Gastrocnemius medialis (tissue), 4 donors: ENCODE results near the gene ESPL1. TPM values are rescaled to one million over a fixed set of nuclear protein-coding genes. Genes with fewer than 3 reads are reported as not detected.

Experiments
- ATAC-seq, 2 donors: fragments of 150-250 bp; one replicate each; pipeline ENCODE4 v1.9.1; 2016
- DNase-seq, 2 donors: peaks; one replicate each; pipeline ENCODE4 v3.0.0-alpha.2; 2019
- H3K27ac ChIP-seq, 4 donors: fragments of 200-600 bp; sonication (generic); 1 replicate in 1 of 4; 2 replicates in 3 of 4; pipeline ENCODE4 v1.5.1; 2016 to 2018; ENCODE audit warnings: mild to moderate bottlenecking in 2 of 4, moderate library complexity in 1 of 4
- H3K27me3 ChIP-seq, 3 donors: fragments of 200-600 bp; sonication (generic) in 2 of 3; 1 replicate in 1 of 3; 2 replicates in 2 of 3; pipeline versions ENCODE4 v1.5.1 to v1.6.0; 2016 to 2019; ENCODE audit warnings: mild to moderate bottlenecking in 1 of 3, moderate library complexity in 1 of 3
- H3K36me3 ChIP-seq, 2 donors: fragments of 200-600 bp; sonication (generic) in 1 of 2; one replicate each; pipeline ENCODE4 v1.5.1; 2017 to 2018
- H3K4me1 ChIP-seq, 2 donors: fragments of 200-600 bp; sonication (generic) in 1 of 2; one replicate each; pipeline ENCODE4 v1.5.1; 2016 to 2017; ENCODE audit warnings: mild to moderate bottlenecking in 2 of 2
- H3K4me3 ChIP-seq, 4 donors: fragments of 200-600 bp; sonication (generic) in 3 of 4; 1 replicate in 1 of 4; 2 replicates in 3 of 4; pipeline ENCODE4 v1.5.1; 2016 to 2019; ENCODE audit warnings: mild to moderate bottlenecking in 2 of 4
- H3K9me3 ChIP-seq, 3 donors: fragments of 200-600 bp; sonication (generic) in 2 of 3; 1 replicate in 1 of 3; 2 replicates in 2 of 3; pipeline ENCODE4 v1.5.1; 2016 to 2019
- CTCF ChIP-seq, 5 experiments: fragments of 450-650 bp in 3 of 5; fragments of 200-600 bp in 2 of 5; sonication (generic) in 2 of 5; IDR thresholded peaks in 4 of 5; conservative IDR thresholded peaks in 1 of 5; 1 replicate in 4 of 5; 2 replicates in 1 of 5; pipeline ENCODE4 v1.5.1; 2016 to 2019; ENCODE audit warnings: antibody characterized with exemption in 5 of 5, mild to moderate bottlenecking in 3 of 5, moderate library complexity in 3 of 5
- POLR2A ChIP-seq, 2 donors: fragments of 450-650 bp; IDR thresholded peaks; one replicate each; pipeline ENCODE4 v1.6.1; 2017; ENCODE audit warnings: antibody characterized with exemption in 2 of 2, mild to moderate bottlenecking in 2 of 2, moderate library complexity in 2 of 2
- in situ Hi-C, 4 donors: fragments of 200-750 bp; cut with MboI; loops; one replicate each; pipeline versions ENCODE4 v1.15.0 to v1.8.0; 2017; ENCODE audit warnings: low sequenced_read_pairs in 4 of 4
- intact Hi-C: fragments of 100-400 bp; cut with DNase I; formaldehyde crosslinking; loops from one replicate; pipeline ENCODE4 v1.15.1; 2023; ENCODE audit warnings: low total_unique reads
- total RNA-seq, 4 donors: library from RNA; depleted of rRNA; stranded (reverse); fragments of >200 nt; gene quantifications; one replicate each; pipeline versions ENCODE4 v1.1.0 to v1.2.3, GENCODE V29; 2016

Gene ESPL1
- total RNA-seq, 4 donors from 2014 or later = 0.20 to 0.44 (median 0.24) TPM; not detected in 1

GRCh38 chr12:53276511-53276910 lies 8.4 kb downstream of the ESPL1 start:
- intact Hi-C loops (no loop called here), in situ Hi-C loops (no loop called here)
- ATAC-seq (no peak), DNase-seq (no peak)
- Histone ChIP-seq H3K27ac (no peak overlapping the region), H3K4me1 (no peaks in the 10 kb centered on the region), H3K36me3 (no peaks in the 10 kb centered on the region), H3K9me3 (no peaks in the 10 kb centered on the region), H3K4me3 (no peak overlapping the region), H3K27me3 (no peaks in the 10 kb centered on the region)
- TF ChIP-seq CTCF (IDR thresholded peaks at IDR 0.05 in 4 of 5, conservative IDR thresholded peaks at IDR 0.05 in 1 of 5) (no peak), POLR2A (IDR thresholded peaks at IDR 0.05) (no peak)

- Histone ChIP-seq H3K9me3 (no peaks in the 10 kb centered on the region), H3K27me3 (no peaks in the 10 kb centered on the region), H3K36me3 (no peaks in the 10 kb centered on the region), H3K4me1 (no peaks in the 10 kb centered on the region), H3K4me3 (no peak overlapping the region), H3K27ac (no peak overlapping the region)
- intact Hi-C loops = no loop called here
- TF ChIP-seq POLR2A (IDR thresholded peaks at IDR 0.05) (no peak), CTCF (IDR thresholded peaks at IDR 0.05 in 4 of 5, conservative IDR thresholded peaks at IDR 0.05 in 1 of 5) (no peak)
- DNase-seq (no peak), ATAC-seq (no peak)
- in situ Hi-C loops = no loop called here
These were observed 9.9 kb downstream of the ESPL1 start for GRCh38 chr12:53277981-53278380.

- no peak for TF ChIP-seq CTCF (IDR thresholded peaks at IDR 0.05 in 4 of 5, conservative IDR thresholded peaks at IDR 0.05 in 1 of 5)
- TF ChIP-seq POLR2A (IDR thresholded peaks at IDR 0.05) = no peak
- DNase-seq (no peak), ATAC-seq (no peak)
- Histone ChIP-seq H3K27ac (no peak overlapping the region), H3K36me3 (no peaks in the 10 kb centered on the region), H3K27me3 (no peaks in the 10 kb centered on the region), H3K9me3 (no peaks in the 10 kb centered on the region), H3K4me3 (no peak overlapping the region), H3K4me1 (no peaks in the 10 kb centered on the region)
- intact Hi-C loops (no loop called here), in situ Hi-C loops (no loop called here)
These were observed 11.3 kb downstream of the ESPL1 start for GRCh38 chr12:53279283-53279869.

- no peaks in the 10 kb centered on the region for H3K9me3 ChIP-seq
- no peaks in the 10 kb centered on the region for H3K27me3 ChIP-seq
- TF ChIP-seq POLR2A (IDR thresholded peaks at IDR 0.05) = no peak
- TF ChIP-seq CTCF (IDR thresholded peaks at IDR 0.05 in 4 of 5, conservative IDR thresholded peaks at IDR 0.05 in 1 of 5) = no peak
- no peaks in the 10 kb centered on the region for H3K36me3 ChIP-seq
- no peak for DNase-seq
- intact Hi-C loops (no loop called here), in situ Hi-C loops (loop anchor here in 2 of 4 donors (5.0 to 10.0 kb wide), 2 partner anchors 65 to 68 kb away; no protein-coding TSS in a partner anchor)
- H3K27ac ChIP-seq = no peak overlapping the region
- no peaks in the 10 kb centered on the region for H3K4me1 ChIP-seq
- H3K4me3 ChIP-seq = no peak overlapping the region
- ATAC-seq = no peak
These were observed 11.9 kb downstream of the ESPL1 start for GRCh38 chr12:53279888-53280498.
